ENCODE results near the gene NRG3.

The NRG3 gene

GRCh38 chr10:81967716-81968115 is 92.7 kb downstream of the NRG3 start:
- DNase-seq (ENCODE audit: insufficient read length, low spot score) (no peak), FAIRE-seq (no peak)
- TF ChIP-seq TAF1 (IDR thresholded peaks at IDR 0.05; ENCODE audit: low read depth, low read length) (no peak), POU2F2 (IDR thresholded peaks at IDR 0.05; ENCODE audit: low read depth, low read length) (no peak), POLR2AphosphoS5 (IDR thresholded peaks at IDR 0.05; ENCODE audit: low read depth, low read length) (no peak), POLR2A (IDR thresholded peaks at IDR 0.05; ENCODE audit: low read depth, low read length) (no peak), SPI1 (IDR thresholded peaks at IDR 0.05; ENCODE audit: low read depth, low read length) (no peak), PAX5 (IDR thresholded peaks at IDR 0.05; ENCODE audit: insufficient read depth, low read length, severe bottlenecking) (no peak)

- DNase-seq (ENCODE audit: insufficient read length, low spot score): no peak
- no peak for FAIRE-seq
- TF ChIP-seq POLR2AphosphoS5 (IDR thresholded peaks at IDR 0.05; ENCODE audit: low read depth, low read length): no peak
- TF ChIP-seq POLR2A (IDR thresholded peaks at IDR 0.05; ENCODE audit: low read depth, low read length): no peak
- no peak for TF ChIP-seq PAX5 (IDR thresholded peaks at IDR 0.05; ENCODE audit: insufficient read depth, low read length, severe bottlenecking)
- TF ChIP-seq POU2F2 (IDR thresholded peaks at IDR 0.05; ENCODE audit: low read depth, low read length): no peak
- no peak for TF ChIP-seq TAF1 (IDR thresholded peaks at IDR 0.05; ENCODE audit: low read depth, low read length)
- TF ChIP-seq SPI1 (IDR thresholded peaks at IDR 0.05; ENCODE audit: low read depth, low read length): no peak
These were observed 94.1 kb downstream of the NRG3 start for GRCh38 chr10:81969136-81969535.

GRCh38 chr10:81978238-81978637 is 103.2 kb downstream of the NRG3 start:
- FAIRE-seq (no peak), DNase-seq (ENCODE audit: insufficient read length, low spot score) (no peak)
- TF ChIP-seq TAF1 (IDR thresholded peaks at IDR 0.05; ENCODE audit: low read depth, low read length): no peak
- TF ChIP-seq POLR2A (IDR thresholded peaks at IDR 0.05; ENCODE audit: low read depth, low read length): no peak
- TF ChIP-seq POU2F2 (IDR thresholded peaks at IDR 0.05; ENCODE audit: low read depth, low read length): no peak
- no peak for TF ChIP-seq PAX5 (IDR thresholded peaks at IDR 0.05; ENCODE audit: insufficient read depth, low read length, severe bottlenecking)
- TF ChIP-seq SPI1 (IDR thresholded peaks at IDR 0.05; ENCODE audit: low read depth, low read length): no peak
- TF ChIP-seq POLR2AphosphoS5 (IDR thresholded peaks at IDR 0.05; ENCODE audit: low read depth, low read length): no peak

- DNase-seq (ENCODE audit: insufficient read length, low spot score): no peak
- FAIRE-seq: no peak
- no peak for TF ChIP-seq PAX5 (IDR thresholded peaks at IDR 0.05; ENCODE audit: insufficient read depth, low read length, severe bottlenecking)
- no peak for TF ChIP-seq POLR2AphosphoS5 (IDR thresholded peaks at IDR 0.05; ENCODE audit: low read depth, low read length)
- no peak for TF ChIP-seq TAF1 (IDR thresholded peaks at IDR 0.05; ENCODE audit: low read depth, low read length)
- TF ChIP-seq POU2F2 (IDR thresholded peaks at IDR 0.05; ENCODE audit: low read depth, low read length): no peak
- no peak for TF ChIP-seq SPI1 (IDR thresholded peaks at IDR 0.05; ENCODE audit: low read depth, low read length)
These were observed 106.7 kb downstream of the NRG3 start for GRCh38 chr10:81981724-81982123.

GRCh38 chr10:81984428-81984827 is 109.4 kb downstream of the NRG3 start:
- DNase-seq (ENCODE audit: insufficient read length, low spot score) (no peak), FAIRE-seq (no peak)
- TF ChIP-seq TAF1 (IDR thresholded peaks at IDR 0.05; ENCODE audit: low read depth, low read length) (no peak), POLR2AphosphoS5 (IDR thresholded peaks at IDR 0.05; ENCODE audit: low read depth, low read length) (no peak), POU2F2 (IDR thresholded peaks at IDR 0.05; ENCODE audit: low read depth, low read length) (no peak), PAX5 (IDR thresholded peaks at IDR 0.05; ENCODE audit: insufficient read depth, low read length, severe bottlenecking) (no peak)

GRCh38 chr10:81995254-81995653 is 120.3 kb downstream of the NRG3 start:
- DNase-seq (ENCODE audit: insufficient read length, low spot score) (no peak), FAIRE-seq (no peak)
- TF ChIP-seq TAF1 (IDR thresholded peaks at IDR 0.05; ENCODE audit: low read depth, low read length) (no peak), POU2F2 (IDR thresholded peaks at IDR 0.05; ENCODE audit: low read depth, low read length) (no peak), POLR2AphosphoS5 (IDR thresholded peaks at IDR 0.05; ENCODE audit: low read depth, low read length) (no peak), PAX5 (IDR thresholded peaks at IDR 0.05; ENCODE audit: insufficient read depth, low read length, severe bottlenecking) (no peak)

- FAIRE-seq: no peak
- TF ChIP-seq TAF1 (IDR thresholded peaks at IDR 0.05; ENCODE audit: low read depth, low read length): no peak
- no peak for TF ChIP-seq POLR2AphosphoS5 (IDR thresholded peaks at IDR 0.05; ENCODE audit: low read depth, low read length)
- TF ChIP-seq PAX5 (IDR thresholded peaks at IDR 0.05; ENCODE audit: insufficient read depth, low read length, severe bottlenecking): no peak
- TF ChIP-seq POU2F2 (IDR thresholded peaks at IDR 0.05; ENCODE audit: low read depth, low read length): no peak
- TF ChIP-seq SPI1 (IDR thresholded peaks at IDR 0.05; ENCODE audit: low read depth, low read length): no peak
- no peak for TF ChIP-seq POLR2A (IDR thresholded peaks at IDR 0.05; ENCODE audit: low read depth, low read length)
- DNase-seq (ENCODE audit: insufficient read length, low spot score): no peak
These were observed 121.9 kb downstream of the NRG3 start for GRCh38 chr10:81996927-81997326.

- FAIRE-seq (no peak), DNase-seq (ENCODE audit: insufficient read length, low spot score) (no peak)
- no peak for TF ChIP-seq POLR2AphosphoS5 (IDR thresholded peaks at IDR 0.05; ENCODE audit: low read depth, low read length)
- no peak for TF ChIP-seq SPI1 (IDR thresholded peaks at IDR 0.05; ENCODE audit: low read depth, low read length)
- no peak for TF ChIP-seq POLR2A (IDR thresholded peaks at IDR 0.05; ENCODE audit: low read depth, low read length)
These were observed 146.0 kb downstream of the NRG3 start for GRCh38 chr10:82020999-82021398.

GRCh38 chr10:82027711-82028110 is 152.7 kb downstream of the NRG3 start:
- DNase-seq (ENCODE audit: insufficient read length, low spot score) (no peak), FAIRE-seq (no peak)
- TF ChIP-seq SPI1 (IDR thresholded peaks at IDR 0.05; ENCODE audit: low read depth, low read length) (no peak), POLR2A (IDR thresholded peaks at IDR 0.05; ENCODE audit: low read depth, low read length) (no peak), TAF1 (IDR thresholded peaks at IDR 0.05; ENCODE audit: low read depth, low read length) (no peak), PAX5 (IDR thresholded peaks at IDR 0.05; ENCODE audit: insufficient read depth, low read length, severe bottlenecking) (no peak), POU2F2 (IDR thresholded peaks at IDR 0.05; ENCODE audit: low read depth, low read length) (no peak), POLR2AphosphoS5 (IDR thresholded peaks at IDR 0.05; ENCODE audit: low read depth, low read length) (no peak)

- DNase-seq (ENCODE audit: insufficient read length, low spot score): no peak
- TF ChIP-seq POLR2A (IDR thresholded peaks at IDR 0.05; ENCODE audit: low read depth, low read length) (no peak), POU2F2 (IDR thresholded peaks at IDR 0.05; ENCODE audit: low read depth, low read length) (no peak), POLR2AphosphoS5 (IDR thresholded peaks at IDR 0.05; ENCODE audit: low read depth, low read length) (no peak), PAX5 (IDR thresholded peaks at IDR 0.05; ENCODE audit: insufficient read depth, low read length, severe bottlenecking) (no peak), SPI1 (IDR thresholded peaks at IDR 0.05; ENCODE audit: low read depth, low read length) (no peak), TAF1 (IDR thresholded peaks at IDR 0.05; ENCODE audit: low read depth, low read length) (no peak)
- no peak for FAIRE-seq
These were observed 162.1 kb downstream of the NRG3 start for GRCh38 chr10:82037076-82037475.

All from GM12891 (cell line).